H1 (cell line): ENCODE results near the gene HRH1. TPM values are rescaled to one million over a fixed set of nuclear protein-coding genes. Genes with fewer than 3 reads are reported as not detected.

Experiments
- CTCF ChIA-PET: fragments of 300-600 bp; sonication (Branson Sonifier 250); formaldehyde crosslinking; loops from one replicate; lab custom pipeline; 2021; ENCODE audit not compliant: partially characterized antibody; lab: Charles Lee
- POLR2A ChIA-PET: fragments of 300-600 bp; sonication (Branson Sonifier 250); formaldehyde crosslinking; loops from one replicate; lab custom pipeline; 2021; ENCODE audit warnings: inconsistent platforms; ENCODE audit not compliant: partially characterized antibody; lab: Charles Lee
- DNase-seq, 2 experiments: peaks; one replicate each; pipeline versions ENCODE4 v3.0.0 to v3.0.0-alpha.2; 2010 to 2022; ENCODE audit warnings: low spot score in 2 of 2, low read depth in 1 of 2, mixed read lengths in 1 of 2
- FAIRE-seq: peaks from 2 replicates; lab custom pipeline; 2011; peaks lifted over from hg19 to GRCh38; lab: Jason Lieb, UNC
- H2AFZ ChIP-seq: 2 replicates; pipeline ENCODE4 v1.8.1; 2012; ENCODE audit warnings: low read length, inconsistent platforms
- H2AK5ac ChIP-seq: 2 replicates; pipeline ENCODE4 v1.6.1; 2013; ENCODE audit warnings: low read depth, low read length
- H2BK120ac ChIP-seq: replicated peaks from 2 replicates; pipeline ENCODE3; 2013; ENCODE audit warnings: low read depth, low read length, inconsistent platforms
- H2BK12ac ChIP-seq: 2 replicates; pipeline ENCODE4 v1.6.1; 2013; ENCODE audit warnings: low read depth, low read length
- H2BK15ac ChIP-seq: 2 replicates; pipeline ENCODE4 v1.6.1; 2013; ENCODE audit warnings: low read length
- H2BK20ac ChIP-seq: 2 replicates; pipeline ENCODE4 v1.6.1; 2013; ENCODE audit warnings: low read length
- H2BK5ac ChIP-seq: 2 replicates; pipeline ENCODE4 v1.6.1; 2013; ENCODE audit warnings: low read depth, low read length
- H3K14ac ChIP-seq: 2 replicates; pipeline ENCODE4 v1.6.1; 2013; ENCODE audit warnings: inconsistent platforms; ENCODE audit not compliant: insufficient read length
- H3K18ac ChIP-seq: 2 replicates; pipeline ENCODE4 v1.6.1; 2013; ENCODE audit warnings: low read length; ENCODE audit errors: extremely low read depth
- H3K23ac ChIP-seq: 2 replicates; pipeline ENCODE4 v1.6.1; 2013; ENCODE audit warnings: inconsistent platforms; ENCODE audit not compliant: insufficient read length
- H3K23me2 ChIP-seq: 2 replicates; pipeline ENCODE4 v1.6.1; 2013; ENCODE audit warnings: low read depth, low read length
- H3K27ac ChIP-seq: 2 replicates; pipeline ENCODE4 v1.6.1; 2011; ENCODE audit warnings: low read depth, low read length, inconsistent platforms
- H3K27me3 ChIP-seq, 4 experiments: replicated peaks in 1 of 4; 1 replicate in 1 of 4; 2 replicates in 3 of 4; pipeline versions ENCODE4 v1.6.1 to v1.8.1; 2011 to 2013; ENCODE audit warnings: low read length in 3 of 4, mild to moderate bottlenecking in 3 of 4, inconsistent platforms in 2 of 4, mixed read lengths in 2 of 4, moderate library complexity in 1 of 4; ENCODE audit not compliant: control insufficient read depth in 3 of 4, insufficient read depth in 3 of 4; ENCODE audit errors: extremely low read depth in 1 of 4
- H3K36me3 ChIP-seq, 4 experiments: 2 replicates each; pipeline versions ENCODE4 v1.6.1 to v1.8.1; 2011 to 2013; ENCODE audit warnings: mild to moderate bottlenecking in 4 of 4, low read length in 3 of 4, moderate library complexity in 2 of 4, control low read depth in 1 of 4, inconsistent platforms in 1 of 4; ENCODE audit not compliant: insufficient read depth in 4 of 4, control insufficient read depth in 2 of 4
- H3K4ac ChIP-seq: replicated peaks from 2 replicates; pipeline ENCODE3; 2013; ENCODE audit warnings: low read length, low read depth, mixed read lengths, inconsistent platforms; ENCODE audit not compliant: insufficient read length
- H3K4me1 ChIP-seq, 4 experiments: replicated peaks in 1 of 4; 1 replicate in 1 of 4; 2 replicates in 3 of 4; pipeline versions ENCODE4 v1.6.1 to v1.8.1; 2011 to 2013; ENCODE audit warnings: low read length in 3 of 4, inconsistent platforms in 2 of 4, mixed read lengths in 1 of 4; ENCODE audit not compliant: insufficient read depth in 4 of 4, control insufficient read depth in 3 of 4
- H3K4me2 ChIP-seq, 2 experiments: 2 replicates each; pipeline versions ENCODE4 v1.6.1 to v1.8.1; 2011 to 2013; ENCODE audit warnings: low read depth in 2 of 2, low read length in 2 of 2, control low read depth in 1 of 2, inconsistent platforms in 1 of 2, mild to moderate bottlenecking in 1 of 2; ENCODE audit not compliant: insufficient read depth in 1 of 2
- H3K4me3 ChIP-seq, 4 experiments: fragments of 200-600, 300-600 bp in 1 of 4; sonication (generic), shearing (Covaris generic), sonication (Bioruptor Twin) in 1 of 4; 2 replicates each; pipeline versions ENCODE4 v1.5.1 to v1.8.1; 2011 to 2016; ENCODE audit warnings: low read length in 4 of 4, low read depth in 3 of 4, control low read depth in 2 of 4, inconsistent platforms in 2 of 4, mild to moderate bottlenecking in 2 of 4, mixed read lengths in 1 of 4, moderate library complexity in 1 of 4; ENCODE audit not compliant: insufficient read depth in 2 of 4; ENCODE audit errors: extremely low read depth in 1 of 4
- H3K56ac ChIP-seq: replicated peaks from 2 replicates; pipeline ENCODE3; 2013; ENCODE audit warnings: low read depth, mild to moderate bottlenecking, mixed read lengths, low read length, inconsistent platforms; ENCODE audit not compliant: insufficient read length
- H3K79me1 ChIP-seq: 2 replicates; pipeline ENCODE4 v1.6.1; 2013; ENCODE audit warnings: low read depth, low read length, control low read depth
- H3K79me2 ChIP-seq, 2 experiments: 2 replicates each; pipeline versions ENCODE4 v1.6.1 to v1.8.1; 2012 to 2013; ENCODE audit warnings: low read length in 2 of 2, mild to moderate bottlenecking in 2 of 2, inconsistent platforms in 1 of 2; ENCODE audit not compliant: insufficient read depth in 2 of 2, control insufficient read depth in 1 of 2
- H3K9ac ChIP-seq, 4 experiments: replicated peaks in 1 of 4; 1 replicate in 1 of 4; 2 replicates in 3 of 4; pipeline versions ENCODE4 v1.6.1 to v1.8.1; 2011 to 2013; ENCODE audit warnings: low read depth in 3 of 4, low read length in 3 of 4, control low read depth in 2 of 4, mild to moderate bottlenecking in 2 of 4, moderate library complexity in 2 of 4, inconsistent platforms in 1 of 4; ENCODE audit errors: extremely low read depth in 1 of 4
- H3K9me3 ChIP-seq, 2 experiments: 2 replicates each; pipeline versions ENCODE4 v1.6.1 to v1.8.1; 2012 to 2013; ENCODE audit warnings: mild to moderate bottlenecking in 2 of 2, moderate library complexity in 2 of 2, control low read depth in 1 of 2, inconsistent platforms in 1 of 2, low read depth in 1 of 2, low read length in 1 of 2, mixed read lengths in 1 of 2; ENCODE audit not compliant: insufficient read depth in 2 of 2
- H4K20me1 ChIP-seq, 2 experiments: replicated peaks in 1 of 2; 2 replicates each; pipeline versions ENCODE3 to v1.8.1; 2011 to 2013; ENCODE audit warnings: inconsistent platforms in 2 of 2, low read length in 2 of 2, mild to moderate bottlenecking in 1 of 2; ENCODE audit not compliant: insufficient read depth in 2 of 2, control insufficient read depth in 1 of 2
- H4K5ac ChIP-seq: 2 replicates; pipeline ENCODE4 v1.6.1; 2013; ENCODE audit warnings: low read length, low read depth, mixed read lengths, inconsistent platforms; ENCODE audit not compliant: insufficient read length
- H4K8ac ChIP-seq: 2 replicates; pipeline ENCODE4 v1.8.0; 2013; ENCODE audit warnings: mild to moderate bottlenecking, moderate library complexity, low read length, inconsistent platforms; ENCODE audit not compliant: insufficient read depth; ENCODE audit errors: extremely low read depth
- H4K91ac ChIP-seq: replicated peaks from 2 replicates; pipeline ENCODE3; 2013; ENCODE audit warnings: low read length, mixed read lengths, inconsistent platforms; ENCODE audit not compliant: insufficient read length
- CHD1 ChIP-seq: IDR thresholded peaks from 2 replicates; pipeline ENCODE4 v1.6.1; 2012; ENCODE audit warnings: low read depth, low read length, improper control_type of control experiment
- EGR1 ChIP-seq: IDR thresholded peaks from 2 replicates; pipeline ENCODE4 v1.6.1; 2011; ENCODE audit warnings: low read depth, low read length, borderline replicate concordance
- GABPA ChIP-seq: IDR thresholded peaks from 2 replicates; pipeline ENCODE4 v1.6.1; 2011; ENCODE audit warnings: mild to moderate bottlenecking, low read length, moderate library complexity, borderline replicate concordance; ENCODE audit not compliant: insufficient read depth
- NANOG ChIP-seq: IDR thresholded peaks from 2 replicates; pipeline ENCODE4 v1.6.1; 2011; ENCODE audit warnings: low read length, low read depth, mild to moderate bottlenecking, inconsistent platforms; ENCODE audit not compliant: insufficient read depth, poor library complexity, severe bottlenecking
- SP1 ChIP-seq: IDR thresholded peaks from 2 replicates; pipeline ENCODE4 v1.6.1; 2011; ENCODE audit warnings: low read depth, low read length
- whole genome bisulfite sequencing, 2 experiments: shearing (Covaris generic) in 1 of 2; methylation state at CpG; one replicate each; pipeline versions ENCODE4 v1.1.6 to v1.1.7; 2013 to 2015; ENCODE audit warnings: low lambda C conversion rate in 2 of 2, mixed read lengths in 2 of 2, inconsistent platforms in 1 of 2, low coverage in 1 of 2, missing lambda C conversion rate in 1 of 2; ENCODE audit not compliant: insufficient replicate concordance in 2 of 2, insufficient coverage in 1 of 2, insufficient read length in 1 of 2; ENCODE audit errors: extremely low coverage in 1 of 2, missing lambda C conversion rate in 1 of 2; 5-methylcytosine and 5-hydroxymethylcytosine counted together
- polyA plus RNA-seq, 7 experiments: library from polyadenylated mRNA; depleted of rRNA in 3 of 7; stranded (reverse) in 5 of 7; unstranded in 2 of 7; fragments of >200 nt in 5 of 7; fragments of 200-250 nt in 2 of 7; gene quantifications; 1 replicate in 5 of 7; 2 replicates in 1 of 7; 4 replicates in 1 of 7; pipeline versions ENCODE4 v1.2.1 to v1.2.3, GENCODE V29; 2011 to 2013; ENCODE audit warnings: missing spikeins in 2 of 7, mixed read lengths in 2 of 7
- total RNA-seq: library from RNA; stranded (reverse); fragmentation: NEBNext Ultra II Directional; extraction: Animal tissue kit (Norgen Biotek cat#: 25700); gene quantifications from 2 replicates; pipeline ENCODE4 v1.2.1, GENCODE V29; 2021

The HRH1 gene
- total and polyA plus RNA-seq, 2 of the 8 experiments (the other 6 are each of a cell fraction or from before 2014, with no cell fraction given): 0.11 TPM; not detected in 1

DNA sequence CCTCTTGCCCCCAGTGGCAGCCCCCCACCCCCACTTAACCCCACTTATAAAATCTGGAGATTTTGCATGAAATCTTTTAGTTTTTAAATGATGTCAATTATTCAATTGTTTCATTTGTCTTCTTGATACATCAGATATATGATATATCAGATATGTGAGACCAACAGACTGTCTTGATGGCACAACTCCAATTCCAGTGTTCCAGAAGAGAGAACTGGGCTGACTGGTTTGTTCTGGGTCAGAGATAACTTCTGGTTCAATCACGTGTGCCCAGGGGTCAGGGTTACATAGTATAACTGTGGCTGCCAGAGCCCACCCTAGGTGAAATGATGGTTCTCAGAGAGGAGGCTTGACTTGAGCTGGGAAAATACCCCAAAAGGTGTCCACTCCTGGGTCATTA is 85.5 kb downstream of the HRH1 start:
- TF ChIP-seq CHD1 (no peak), SP1 (no peak), GABPA (no peak), EGR1 (no peak), NANOG (no peak)
- no peak overlapping the region for H4K8ac ChIP-seq
- no peak for FAIRE-seq

More for the DNA sequence above, 85.5 kb downstream of the HRH1 start:
- Histone ChIP-seq H3K9ac (no peak overlapping the region), H2AFZ (no peak overlapping the region), H4K20me1 (no peaks in the 10 kb centered on the region), H2BK15ac (no peak overlapping the region), H3K79me2 (no peaks in the 10 kb centered on the region), H2BK20ac (no peak overlapping the region), H3K18ac (no peak overlapping the region), H3K27ac (no peak overlapping the region), H2BK120ac (no peak overlapping the region), H3K9me3 (no peaks in the 10 kb centered on the region), H2BK12ac (no peak overlapping the region), H3K14ac (no peak overlapping the region), H3K79me1 (no peaks in the 10 kb centered on the region), H3K4me3 (no peak overlapping the region), H3K56ac (no peak overlapping the region), H3K23ac (no peak overlapping the region), H3K4ac (no peak overlapping the region), H3K23me2 (no peaks in the 10 kb centered on the region), H2BK5ac (no peak overlapping the region), H3K27me3 (no peaks in the 10 kb centered on the region), H3K4me1 (peaks cover 0 to 4% (median 0%) of the 10 kb centered on the region in 4 experiments; a peak in 3 of 7 replicates), H4K5ac (no peak overlapping the region), H2AK5ac (no peak overlapping the region), H4K91ac (no peak overlapping the region), H3K4me2 (no peak overlapping the region), H3K36me3 (no peaks in the 10 kb centered on the region)
- 92% methylated on average over 1 of the region's 1 CpG; no CpG with 5 or more reads in 1 of the 2 experiments for WGBS, 2 experiments
- ChIA-PET POLR2A (no interaction called here), CTCF (interaction anchor here (3.2 kb wide), 1 partner anchor 96 kb away, joined by 18 read pairs; no protein-coding TSS in a partner anchor)
- no peak for DNase-seq
